Mucosa of descending colon (tissue), 3 donors: ENCODE results near the gene MED28. TPM values are rescaled to one million over a fixed set of nuclear protein-coding genes. Genes with fewer than 3 reads are reported as not detected.

ENCODE experiments used
- ATAC-seq: fragments of 200-7000 bp; cut with Tn5 transposase; one replicate; pipeline ENCODE4 v1.9.1; 2020; ENCODE audit warnings: mild to moderate bottlenecking, moderate library complexity
- DNase-seq, 3 donors: peaks; one replicate each; pipeline ENCODE4 v3.0.0-alpha.2; 2020
- H3K36me3 ChIP-seq: fragments of 200-600 bp; one replicate; pipeline ENCODE4 v1.8.0; 2021; ENCODE audit warnings: low read depth, mild to moderate bottlenecking
- H3K4me1 ChIP-seq: fragments of 200-600 bp; one replicate; pipeline ENCODE4 v1.8.0; 2021; ENCODE audit warnings: low read depth, mild to moderate bottlenecking
- H3K4me3 ChIP-seq: fragments of 200-600 bp; one replicate; pipeline ENCODE4 v1.8.0; 2021; ENCODE audit warnings: mild to moderate bottlenecking
- H3K9me3 ChIP-seq: fragments of 200-600 bp; one replicate; pipeline ENCODE4 v1.8.0; 2021; ENCODE audit warnings: mild to moderate bottlenecking
- CTCF ChIP-seq: fragments of 200-600 bp; IDR thresholded peaks from one replicate; pipeline ENCODE4 v1.8.0; 2022; ENCODE audit warnings: antibody characterized with exemption, mild to moderate bottlenecking
- intact Hi-C, 2 donors: fragments of 100-400 bp; cut with DNase I in 1 of 2; cut with micrococcal nuclease in 1 of 2; formaldehyde crosslinking; loops; one replicate each; pipeline versions ENCODE4 v1.11.0 to v1.11.1; 2022; cut with DNase I, micrococcal nuclease
- total RNA-seq, 3 donors: library from RNA; stranded (reverse); fragmentation: NEBNext Ultra II Directional in 2 of 3; extraction: Animal tissue kit (Norgen Biotek cat#: 25700) in 2 of 3; gene quantifications; one replicate each; pipeline versions ENCODE4 v1.2.1 to v1.2.4, GENCODE V29; 2021 to 2023
- donor health status: DM: no; HTN: no; CAD: no; lungs with moderate emphysema.
- donor health status: DM: no; HTN: no; CAD: no.
- donor health status: DM: no; HTN: yes; CAD: no.

Gene MED28
- total RNA-seq, 3 donors from 2014 or later = 35.3 to 55.6 (median 37.5) TPM

GRCh38 chr4:17642398-17642783, 27.9 kb downstream of the MED28 start:
- H3K4me1 ChIP-seq = no peaks in the 10 kb centered on the region
- DNase-seq (no peak), ATAC-seq (no peak)
- no peak for TF ChIP-seq CTCF
- H3K36me3 ChIP-seq = no peaks in the 10 kb centered on the region
- no peak overlapping the region for H3K4me3 ChIP-seq
- no peaks in the 10 kb centered on the region for H3K9me3 ChIP-seq
- intact Hi-C loops = no loop called here

- H3K36me3 ChIP-seq = no peaks in the 10 kb centered on the region
- intact Hi-C loops = no loop called here
- no peak overlapping the region for H3K4me3 ChIP-seq
- TF ChIP-seq CTCF = no peak
- no peaks in the 10 kb centered on the region for H3K4me1 ChIP-seq
- ATAC-seq = peak; percentile 80
- peak in 2 of 3 donors; percentile 33 to 50 for DNase-seq
- no peaks in the 10 kb centered on the region for H3K9me3 ChIP-seq
Observed at GRCh38 chr4:17646693-17647092, 32.3 kb downstream of the MED28 start.

DNA sequence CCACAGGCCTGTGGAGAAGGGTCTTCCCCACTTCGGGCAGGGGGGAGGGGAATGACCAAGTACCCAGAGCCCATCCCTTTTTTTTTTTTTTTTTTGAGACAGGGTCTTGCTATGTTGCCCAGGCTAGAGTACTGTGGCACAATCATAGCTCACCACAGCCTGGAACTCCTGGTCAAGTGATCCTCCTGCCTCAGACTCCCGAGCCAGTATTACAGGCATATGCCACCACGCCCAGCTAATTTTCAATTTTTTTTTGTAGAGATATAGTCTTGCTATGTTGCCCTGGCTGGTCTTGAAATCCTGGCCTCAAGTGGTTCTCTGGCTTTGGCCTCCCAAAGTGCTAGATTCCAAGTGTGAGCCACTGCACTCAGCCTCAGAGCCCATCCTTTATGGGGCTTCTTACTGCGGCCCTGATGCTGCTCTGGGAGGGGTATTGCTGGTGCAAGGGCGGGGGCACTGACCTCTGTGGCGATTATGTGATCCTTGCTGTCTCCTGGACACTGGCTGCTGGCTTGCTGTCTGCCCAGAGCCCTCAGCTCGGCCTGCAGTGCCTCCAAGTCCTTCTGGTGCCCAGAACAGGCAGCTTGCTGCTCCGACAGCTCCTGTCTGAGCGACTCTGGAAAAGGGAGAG, 32.9 kb downstream of the MED28 start:
- ATAC-seq (no peak), DNase-seq (no peak)
- intact Hi-C loops = no loop called here
- Histone ChIP-seq H3K4me1 (no peaks in the 10 kb centered on the region), H3K4me3 (no peak overlapping the region), H3K36me3 (no peaks in the 10 kb centered on the region), H3K9me3 (no peaks in the 10 kb centered on the region)
- no peak for TF ChIP-seq CTCF

DNA sequence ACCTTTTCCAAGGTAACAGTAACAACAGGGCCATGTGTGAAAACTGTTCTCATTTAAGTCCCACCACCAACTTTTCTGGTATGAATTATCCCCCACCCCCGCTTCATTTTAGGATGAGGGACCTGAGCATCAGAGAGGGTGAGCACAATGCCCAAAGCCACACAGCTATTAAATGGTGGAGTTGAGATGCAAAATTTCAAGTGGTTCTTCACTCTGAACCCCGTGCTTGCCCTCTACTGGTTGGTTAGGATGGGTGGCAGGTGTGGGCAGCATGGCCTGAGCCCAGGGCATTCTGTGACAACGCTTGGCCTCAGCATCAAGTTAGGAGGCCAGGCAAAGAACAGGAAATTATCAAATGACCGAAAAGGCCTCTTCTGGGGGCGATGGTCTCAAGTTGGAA, 33.5 kb downstream of the MED28 start:
- TF ChIP-seq CTCF = no peak
- Histone ChIP-seq H3K4me1 (no peaks in the 10 kb centered on the region), H3K4me3 (no peak overlapping the region), H3K9me3 (no peaks in the 10 kb centered on the region), H3K36me3 (no peaks in the 10 kb centered on the region)
- ATAC-seq (no peak), DNase-seq (no peak)
- intact Hi-C loops = no loop called here

- intact Hi-C loops = no loop called here
- no peak for TF ChIP-seq CTCF
- Histone ChIP-seq H3K9me3 (no peaks in the 10 kb centered on the region), H3K36me3 (no peaks in the 10 kb centered on the region), H3K4me3 (no peak overlapping the region), H3K4me1 (no peaks in the 10 kb centered on the region)
- DNase-seq = no peak
- no peak for ATAC-seq
Observed at GRCh38 chr4:17650406-17650805, 36.0 kb downstream of the MED28 start.

DNA sequence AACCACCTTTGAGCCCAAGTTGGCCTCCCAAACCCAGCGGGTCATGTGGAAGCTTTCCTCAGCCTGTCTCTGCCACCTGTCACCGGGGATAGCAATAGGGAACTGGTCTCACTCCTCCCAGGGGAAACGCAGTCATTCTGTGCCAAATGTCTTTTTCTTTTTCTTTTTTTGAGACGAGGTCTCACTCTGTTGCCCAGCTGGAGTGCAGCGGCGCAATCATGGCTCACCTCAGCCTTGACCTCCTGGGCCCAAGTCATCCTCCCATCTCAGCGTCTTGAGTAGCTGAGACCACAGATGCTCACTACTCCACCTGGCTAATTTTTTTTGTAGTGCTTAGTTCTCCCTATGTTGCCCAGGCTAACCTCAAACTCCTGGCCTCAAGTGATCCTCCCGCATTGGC, 40.3 kb downstream of the MED28 start:
- H3K4me3 ChIP-seq = no peak overlapping the region
- TF ChIP-seq CTCF = no peak
- no peaks in the 10 kb centered on the region for H3K4me1 ChIP-seq
- DNase-seq = no peak
- no peaks in the 10 kb centered on the region for H3K36me3 ChIP-seq
- no peaks in the 10 kb centered on the region for H3K9me3 ChIP-seq
- intact Hi-C loops = no loop called here
- no peak for ATAC-seq
